Effector memory CD4-positive, alpha-beta T cell (primary cell): ENCODE results near the gene SYT8.

Experiments
- DNase-seq, 3 donors: peaks; one replicate each; pipeline ENCODE4 v3.0.0-alpha.2; 2020
- H3K27ac ChIP-seq: 2 replicates; pipeline ENCODE4 v1.7.0; 2013; ENCODE audit warnings: mild to moderate bottlenecking, low read length, moderate library complexity; ENCODE audit not compliant: insufficient read depth, poor library complexity, severe bottlenecking
- H3K27me3 ChIP-seq: replicated peaks from 2 replicates; pipeline ENCODE4 v1.7.0; 2013; ENCODE audit warnings: mild to moderate bottlenecking, low read length; ENCODE audit not compliant: insufficient read depth, control insufficient read depth, poor library complexity, severe bottlenecking
- H3K36me3 ChIP-seq: 2 replicates; pipeline ENCODE4 v1.7.0; 2013; ENCODE audit warnings: mild to moderate bottlenecking, low read length, moderate library complexity; ENCODE audit not compliant: control insufficient read depth, insufficient read depth
- H3K4me1 ChIP-seq: 2 replicates; pipeline ENCODE4 v1.7.0; 2013; ENCODE audit warnings: low read length, mild to moderate bottlenecking; ENCODE audit not compliant: control insufficient read depth, insufficient read depth, poor library complexity, severe bottlenecking
- H3K4me3 ChIP-seq: 2 replicates; pipeline ENCODE4 v1.7.0; 2013; ENCODE audit warnings: low read length, low read depth, mild to moderate bottlenecking; ENCODE audit not compliant: insufficient read depth, poor library complexity, severe bottlenecking
- H3K9me3 ChIP-seq: 2 replicates; pipeline ENCODE4 v1.7.0; 2013; ENCODE audit warnings: mild to moderate bottlenecking, low read length, moderate library complexity; ENCODE audit not compliant: control insufficient read depth

Gene SYT8

GRCh38 chr11:1860108-1860507 lies 25.3 kb downstream of the SYT8 start:
- Histone ChIP-seq H3K9me3 (no peaks in the 10 kb centered on the region), H3K36me3 (peaks cover 12% of the 10 kb centered on the region), H3K4me1 (peaks cover 51% of the 10 kb centered on the region)

GRCh38 chr11:1861435-1862411 lies 26.9 kb downstream of the SYT8 start:
- Histone ChIP-seq H3K27ac (no peak overlapping the region), H3K4me3 (no peak overlapping the region), H3K36me3 (peaks cover 13% of the 10 kb centered on the region), H3K27me3 (no peaks in the 10 kb centered on the region), H3K4me1 (peaks cover 45% of the 10 kb centered on the region), H3K9me3 (no peaks in the 10 kb centered on the region)
- no peak for DNase-seq

More at GRCh38 chr11:1860108-1860507, 25.3 kb downstream of the SYT8 start:
- no peak for DNase-seq
- Histone ChIP-seq H3K4me3 (no peak overlapping the region), H3K27ac (no peak overlapping the region), H3K27me3 (no peaks in the 10 kb centered on the region)

GRCh38 chr11:1862588-1863351 lies 28.0 kb downstream of the SYT8 start:
- Histone ChIP-seq H3K9me3 (no peaks in the 10 kb centered on the region), H3K27ac (peak overlapping the region; percentile 46), H3K4me1 (peaks cover 45% of the 10 kb centered on the region), H3K4me3 (no peak overlapping the region), H3K36me3 (peaks cover 20% of the 10 kb centered on the region), H3K27me3 (no peaks in the 10 kb centered on the region)
- no peak for DNase-seq

DNA sequence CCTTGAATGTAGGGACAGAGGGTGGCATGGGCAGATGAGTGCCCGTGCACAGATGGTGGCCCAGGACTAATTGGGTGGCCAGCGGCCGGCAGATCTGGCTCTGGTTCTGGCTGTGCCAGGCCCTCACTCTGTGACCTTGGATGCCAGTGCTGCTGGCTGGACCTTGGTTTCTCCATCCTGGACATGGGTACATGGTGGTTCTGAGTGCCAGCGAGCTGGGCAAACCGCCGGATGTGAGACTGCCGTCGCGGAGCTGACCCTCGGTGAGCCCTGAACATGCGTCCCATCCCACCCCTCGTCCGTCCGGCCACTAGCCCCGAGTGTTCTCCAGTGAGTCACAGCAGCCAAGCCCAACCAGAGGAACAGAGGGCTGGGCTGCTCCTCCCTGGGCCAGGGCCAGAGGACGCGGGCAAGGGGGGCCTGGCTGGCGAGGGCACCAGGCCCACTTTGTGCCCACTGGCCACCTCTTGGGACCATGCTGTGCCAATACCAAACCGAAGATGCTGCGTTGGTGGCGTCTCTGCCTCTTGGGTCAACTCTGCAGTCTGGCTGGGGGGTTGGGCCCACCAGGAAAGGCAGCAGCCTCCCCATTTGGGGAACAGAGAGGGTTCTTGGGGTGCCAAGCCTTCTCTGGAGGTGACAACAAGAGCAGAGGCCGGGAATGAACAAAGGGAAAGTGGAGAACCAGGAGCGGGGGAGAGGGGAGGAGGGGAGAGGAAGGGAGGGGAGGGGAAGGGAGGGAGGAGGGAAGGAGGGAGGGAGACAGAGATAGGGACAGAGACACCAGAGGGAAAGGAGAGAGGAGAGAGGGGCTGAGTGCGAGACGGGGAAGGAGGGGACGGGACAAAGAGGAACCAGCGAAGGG lies 28.8 kb downstream of the SYT8 start:
- Histone ChIP-seq H3K27me3 (no peaks in the 10 kb centered on the region), H3K4me3 (no peak overlapping the region), H3K36me3 (peaks cover 20% of the 10 kb centered on the region), H3K9me3 (no peaks in the 10 kb centered on the region), H3K4me1 (peaks cover 47% of the 10 kb centered on the region), H3K27ac (peak overlapping the region; percentile 46)
- DNase-seq = no peak

- H3K27me3 ChIP-seq = no peaks in the 10 kb centered on the region
Measured at GRCh38 chr11:1864231-1864630, 29.4 kb downstream of the SYT8 start.

DNA sequence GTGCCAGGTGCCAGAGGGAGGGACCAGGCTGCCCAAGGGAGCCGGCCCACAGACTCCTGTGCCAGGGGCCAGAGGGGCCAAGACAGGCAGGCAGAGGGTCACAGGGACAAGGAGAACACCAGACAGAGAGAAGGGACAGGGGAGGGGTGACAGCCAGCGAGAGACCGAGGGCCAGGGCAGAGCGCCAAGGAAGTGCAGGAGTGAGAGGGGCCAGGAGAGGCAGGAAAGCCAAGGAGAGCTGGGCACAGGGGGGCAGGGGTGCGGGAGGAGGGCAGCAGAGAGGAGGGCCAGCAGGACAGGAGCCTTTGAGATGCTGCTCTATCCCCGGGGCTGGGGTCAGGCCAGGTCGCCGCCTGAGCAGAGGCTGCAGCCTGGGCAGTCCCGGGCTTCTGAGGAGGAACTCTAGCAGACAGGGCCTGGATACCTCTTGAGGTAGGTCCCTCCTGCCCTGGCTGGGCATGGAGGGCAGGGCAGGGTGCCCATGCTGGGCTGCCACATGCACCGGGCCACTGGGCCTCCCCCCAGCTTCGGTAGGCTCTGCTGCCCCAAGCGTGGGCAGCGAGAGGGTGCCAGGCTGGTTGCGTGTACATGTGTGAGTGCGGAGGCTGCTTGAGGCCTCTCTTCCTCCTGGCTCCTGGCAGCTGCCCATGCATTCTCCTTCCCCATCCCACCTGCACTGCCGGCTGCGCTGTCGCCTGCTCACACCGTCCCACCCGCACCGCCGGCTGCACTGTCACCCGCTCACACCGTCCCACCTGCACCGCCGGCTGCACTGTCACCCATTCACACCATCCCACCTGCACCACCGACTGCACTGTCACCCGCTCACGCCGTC lies 30.3 kb downstream of the SYT8 start:
- Histone ChIP-seq H3K4me1 (peaks cover 59% of the 10 kb centered on the region), H3K36me3 (peaks cover 20% of the 10 kb centered on the region), H3K27ac (peak overlapping the region; percentile 14), H3K9me3 (no peaks in the 10 kb centered on the region), H3K27me3 (no peaks in the 10 kb centered on the region), H3K4me3 (no peak overlapping the region)
- no peak for DNase-seq

More at GRCh38 chr11:1864231-1864630, 29.4 kb downstream of the SYT8 start:
- Histone ChIP-seq H3K4me1 (peaks cover 51% of the 10 kb centered on the region), H3K9me3 (no peaks in the 10 kb centered on the region), H3K27ac (peak overlapping the region; percentile 14), H3K4me3 (no peak overlapping the region), H3K36me3 (peaks cover 20% of the 10 kb centered on the region)
- DNase-seq = no peak

GRCh38 chr11:1866226-1866625 lies 31.4 kb downstream of the SYT8 start:
- H3K4me1 ChIP-seq = peaks cover 71% of the 10 kb centered on the region
- H3K9me3 ChIP-seq = no peaks in the 10 kb centered on the region
- no peak for DNase-seq
- no peaks in the 10 kb centered on the region for H3K27me3 ChIP-seq
- no peak overlapping the region for H3K4me3 ChIP-seq
- H3K36me3 ChIP-seq = peaks cover 20% of the 10 kb centered on the region
- no peak overlapping the region for H3K27ac ChIP-seq

- Histone ChIP-seq H3K27ac (no peak overlapping the region), H3K27me3 (no peaks in the 10 kb centered on the region), H3K9me3 (no peaks in the 10 kb centered on the region), H3K4me1 (peaks cover 75% of the 10 kb centered on the region), H3K4me3 (no peak overlapping the region), H3K36me3 (peaks cover 20% of the 10 kb centered on the region)
- DNase-seq = no peak
Measured at GRCh38 chr11:1866776-1867175, 32.0 kb downstream of the SYT8 start.

DNA sequence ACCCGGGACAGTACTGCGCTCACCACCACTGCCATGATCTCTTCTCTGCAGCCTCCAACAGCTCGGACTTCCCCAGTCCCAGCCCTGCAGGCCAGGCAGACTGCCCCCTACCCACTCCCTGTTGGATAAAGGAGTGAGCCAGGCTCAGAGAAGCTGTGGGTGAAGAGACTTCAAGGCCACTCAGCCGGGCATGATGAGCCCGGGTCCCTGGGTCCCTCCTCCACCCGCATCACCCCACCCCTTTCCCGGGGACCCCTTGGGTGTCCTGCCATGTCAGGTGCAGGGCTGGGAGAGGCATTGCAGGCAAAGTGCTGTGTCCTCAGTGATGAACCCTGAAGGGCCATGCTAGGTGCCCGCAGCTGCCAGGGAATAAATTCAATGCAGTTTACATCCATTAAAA lies 32.6 kb downstream of the SYT8 start:
- H3K27ac ChIP-seq = no peak overlapping the region
- DNase-seq = no peak
- H3K4me3 ChIP-seq = no peak overlapping the region
- H3K4me1 ChIP-seq = peaks cover 75% of the 10 kb centered on the region
- no peaks in the 10 kb centered on the region for H3K9me3 ChIP-seq
- H3K27me3 ChIP-seq = no peaks in the 10 kb centered on the region
- peaks cover 20% of the 10 kb centered on the region for H3K36me3 ChIP-seq
